ENCODE measurements around the gene CRABP1.
"Not testable (repeated sequence)": the region's sequence is repeated elsewhere in the genome, so short reads cannot be mapped to it uniquely, and the experiment has no call there.

Gene CRABP1

DNA sequence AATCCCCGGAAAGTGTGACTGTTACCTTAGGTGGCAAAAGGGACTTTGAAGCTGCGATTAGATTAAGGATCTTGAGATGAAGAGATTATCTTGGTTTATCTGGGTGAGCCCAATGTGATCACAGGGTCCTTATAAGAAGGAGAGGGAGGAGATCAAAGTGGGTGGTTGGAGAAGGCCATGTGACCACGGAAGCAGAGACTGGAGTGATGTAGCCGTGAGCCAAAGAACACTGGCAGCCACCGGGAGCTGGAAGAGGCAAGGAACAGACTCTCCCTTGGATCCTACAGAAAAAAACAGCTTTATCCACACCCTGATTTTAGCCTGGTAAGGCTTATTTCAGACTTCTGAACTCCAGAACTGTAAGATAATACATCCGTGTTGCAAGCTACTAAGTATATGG lies 29.9 kb downstream of the CRABP1 start:
- TF ChIP-seq, protein P1, sequence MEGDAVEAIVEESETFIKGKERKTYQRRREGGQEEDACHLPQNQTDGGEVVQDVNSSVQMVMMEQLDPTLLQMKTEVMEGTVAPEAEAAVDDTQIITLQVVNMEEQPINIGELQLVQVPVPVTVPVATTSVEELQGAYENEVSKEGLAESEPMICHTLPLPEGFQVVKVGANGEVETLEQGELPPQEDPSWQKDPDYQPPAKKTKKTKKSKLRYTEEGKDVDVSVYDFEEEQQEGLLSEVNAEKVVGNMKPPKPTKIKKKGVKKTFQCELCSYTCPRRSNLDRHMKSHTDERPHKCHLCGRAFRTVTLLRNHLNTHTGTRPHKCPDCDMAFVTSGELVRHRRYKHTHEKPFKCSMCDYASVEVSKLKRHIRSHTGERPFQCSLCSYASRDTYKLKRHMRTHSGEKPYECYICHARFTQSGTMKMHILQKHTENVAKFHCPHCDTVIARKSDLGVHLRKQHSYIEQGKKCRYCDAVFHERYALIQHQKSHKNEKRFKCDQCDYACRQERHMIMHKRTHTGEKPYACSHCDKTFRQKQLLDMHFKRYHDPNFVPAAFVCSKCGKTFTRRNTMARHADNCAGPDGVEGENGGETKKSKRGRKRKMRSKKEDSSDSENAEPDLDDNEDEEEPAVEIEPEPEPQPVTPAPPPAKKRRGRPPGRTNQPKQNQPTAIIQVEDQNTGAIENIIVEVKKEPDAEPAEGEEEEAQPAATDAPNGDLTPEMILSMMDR (IDR thresholded peaks at IDR 0.05; ENCODE audit: borderline replicate concordance, insufficient read depth, low read depth, low read length), result no peak
- H3K4me3 ChIP-seq (ENCODE audit: low read depth, low read length), result no peak overlapping the region

DNA sequence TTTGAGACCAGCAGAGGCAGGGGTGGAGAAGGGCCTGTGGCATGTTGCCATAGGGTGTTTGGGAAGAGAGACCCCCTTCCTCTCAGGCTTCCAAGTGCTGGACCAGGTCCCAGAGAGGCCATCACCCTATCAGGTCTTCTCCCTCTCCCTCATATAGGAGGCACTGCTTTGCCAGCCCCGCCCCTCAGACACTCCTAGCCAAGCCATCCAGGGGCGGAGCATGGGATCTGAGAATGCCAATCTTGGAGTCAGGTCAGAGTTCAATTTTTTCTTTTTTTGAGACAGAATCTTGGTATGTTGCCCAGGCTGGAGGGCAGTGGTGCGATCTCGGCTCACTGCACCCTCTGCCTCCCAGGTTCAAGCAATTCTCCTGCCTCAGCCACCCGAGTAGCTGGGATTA lies 32.7 kb downstream of the CRABP1 start:
- H3K4me3 ChIP-seq (ENCODE audit: low read depth, low read length), result no peak overlapping the region
- TF ChIP-seq, protein P1 (IDR thresholded peaks at IDR 0.05; ENCODE audit: borderline replicate concordance, insufficient read depth, low read depth, low read length), result no peak

DNA sequence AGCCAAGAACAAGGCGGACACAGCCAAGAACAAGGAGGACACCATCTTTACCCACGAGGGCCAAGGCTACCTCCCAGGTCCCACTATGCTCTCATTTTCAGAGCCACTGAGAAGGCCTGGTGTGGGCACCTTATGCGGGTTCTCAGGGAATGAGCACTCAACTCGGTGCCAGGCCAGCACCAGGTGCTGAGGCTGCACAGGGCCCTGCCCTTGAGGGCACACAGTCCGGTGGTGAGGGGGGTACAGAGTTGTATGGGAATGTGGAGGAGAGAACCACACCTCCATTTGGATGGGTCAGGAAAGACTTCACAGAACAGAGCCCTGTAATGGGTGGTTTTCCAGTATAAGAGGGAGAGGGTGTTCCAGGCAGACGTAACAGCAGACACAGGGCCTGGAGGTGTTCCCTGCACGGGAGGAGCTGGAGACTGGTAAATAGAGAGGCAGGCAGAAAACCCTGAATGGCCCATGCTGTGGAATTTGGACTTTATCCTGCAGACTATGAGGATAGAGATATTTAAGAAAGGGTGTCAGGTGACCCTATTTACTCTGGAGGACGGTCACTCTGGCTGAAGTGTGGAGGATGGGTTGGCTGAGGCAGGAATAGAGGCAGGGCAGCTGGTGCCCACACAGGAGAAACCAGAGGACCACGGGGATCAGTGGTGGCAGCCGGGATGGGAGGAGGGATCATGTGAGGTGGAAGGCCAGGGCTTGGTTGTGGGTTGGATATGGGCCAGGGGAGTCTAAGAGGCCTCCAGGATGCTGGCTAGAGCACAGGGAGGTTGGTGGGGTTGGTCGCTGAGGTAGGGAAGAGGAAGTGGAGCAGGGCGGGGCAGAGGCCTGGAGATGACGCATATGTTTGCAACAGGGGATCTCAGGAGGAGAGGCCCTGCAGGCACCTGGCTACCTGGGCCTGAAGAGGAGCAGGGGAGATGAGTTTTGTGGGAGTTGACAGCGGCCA lies 34.6 kb downstream of the CRABP1 start:
- no peak overlapping the region for H3K4me3 ChIP-seq (ENCODE audit: low read depth, low read length)
- TF ChIP-seq, protein P1 (IDR thresholded peaks at IDR 0.05; ENCODE audit: borderline replicate concordance, insufficient read depth, low read depth, low read length), result no peak

DNA sequence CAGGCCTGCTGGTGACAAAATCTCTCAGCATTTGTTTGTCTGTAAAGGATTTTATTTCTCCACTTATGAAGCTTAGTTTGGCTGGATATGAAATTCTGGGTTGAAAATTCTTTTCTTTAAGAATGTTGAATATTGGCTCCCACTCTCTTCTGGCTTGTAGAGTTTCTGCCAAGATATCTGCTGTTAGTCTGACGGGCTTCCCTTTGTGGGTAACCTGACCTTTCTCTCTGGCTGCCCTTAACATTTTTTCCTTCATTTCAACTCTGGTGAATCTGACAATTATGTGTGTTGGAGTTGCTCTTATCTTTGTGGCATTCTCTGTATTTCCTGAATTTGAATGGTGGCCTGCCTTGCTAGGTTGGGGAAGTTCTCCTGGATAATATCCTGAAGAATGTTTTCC lies 40.0 kb downstream of the CRABP1 start:
- not testable (repeated sequence) for H3K4me3 ChIP-seq (ENCODE audit: low read depth, low read length)

DNA sequence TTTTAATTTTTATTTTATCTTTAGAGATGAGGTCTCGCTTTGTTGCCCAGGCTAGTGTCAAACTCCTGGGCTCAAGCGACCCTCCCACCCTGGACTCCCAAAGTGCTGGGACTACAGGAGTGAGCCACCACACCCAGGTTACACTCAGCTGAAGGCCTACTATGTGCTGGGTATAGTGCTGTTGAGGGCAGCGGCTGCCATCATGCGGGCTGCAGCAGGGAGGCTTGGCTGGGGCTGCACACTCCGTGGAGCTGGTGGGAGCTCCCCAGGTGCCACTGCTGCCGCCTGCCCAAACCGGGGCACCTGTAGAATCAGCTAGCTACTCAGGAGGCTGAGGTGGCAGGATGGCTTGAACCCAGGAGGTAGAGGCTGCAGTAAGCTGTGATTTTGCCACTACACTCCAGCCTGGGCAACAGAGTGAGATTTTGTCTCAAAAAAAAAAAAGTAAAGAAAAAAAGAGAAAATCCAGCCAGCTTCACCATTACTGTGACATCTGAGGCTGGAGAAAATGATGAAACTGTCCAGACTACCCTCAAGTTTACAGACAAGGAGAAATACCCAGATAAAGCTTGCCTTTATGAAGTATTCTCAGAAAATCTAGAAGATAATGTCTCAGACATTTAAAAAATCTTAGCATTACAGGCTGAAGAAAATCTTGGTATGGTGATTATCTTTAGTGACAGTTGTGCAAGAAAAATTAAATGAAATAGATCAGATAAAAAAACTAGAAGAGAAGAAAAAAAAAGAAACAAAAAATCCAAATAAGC lies 42.1 kb downstream of the CRABP1 start:
- TF ChIP-seq, protein P1 (IDR thresholded peaks at IDR 0.05; ENCODE audit: borderline replicate concordance, insufficient read depth, low read depth, low read length), result no peak
- no peak overlapping the region for H3K4me3 ChIP-seq (ENCODE audit: low read depth, low read length)

DNA sequence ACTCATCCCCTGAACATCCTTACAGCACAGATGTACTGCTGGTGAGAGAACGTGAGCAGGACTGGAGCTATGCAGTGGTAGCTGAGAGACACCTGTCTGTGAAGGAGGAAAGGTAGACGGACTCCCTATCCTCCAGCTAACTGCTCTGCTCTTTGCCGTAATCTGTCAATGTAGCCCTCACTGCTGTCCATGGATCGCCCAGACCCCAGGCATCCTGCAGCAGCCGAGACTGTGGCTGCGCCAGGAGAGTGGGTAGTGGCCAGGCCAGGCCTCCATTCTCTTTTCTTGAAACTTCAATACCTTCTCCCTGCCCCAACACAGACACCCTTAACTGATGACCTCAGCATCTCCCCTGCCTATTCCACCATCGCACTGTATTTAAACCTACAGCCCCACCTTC lies 44.5 kb downstream of the CRABP1 start:
- TF ChIP-seq, protein P1 (IDR thresholded peaks at IDR 0.05; ENCODE audit: borderline replicate concordance, insufficient read depth, low read depth, low read length), result no peak

DNA sequence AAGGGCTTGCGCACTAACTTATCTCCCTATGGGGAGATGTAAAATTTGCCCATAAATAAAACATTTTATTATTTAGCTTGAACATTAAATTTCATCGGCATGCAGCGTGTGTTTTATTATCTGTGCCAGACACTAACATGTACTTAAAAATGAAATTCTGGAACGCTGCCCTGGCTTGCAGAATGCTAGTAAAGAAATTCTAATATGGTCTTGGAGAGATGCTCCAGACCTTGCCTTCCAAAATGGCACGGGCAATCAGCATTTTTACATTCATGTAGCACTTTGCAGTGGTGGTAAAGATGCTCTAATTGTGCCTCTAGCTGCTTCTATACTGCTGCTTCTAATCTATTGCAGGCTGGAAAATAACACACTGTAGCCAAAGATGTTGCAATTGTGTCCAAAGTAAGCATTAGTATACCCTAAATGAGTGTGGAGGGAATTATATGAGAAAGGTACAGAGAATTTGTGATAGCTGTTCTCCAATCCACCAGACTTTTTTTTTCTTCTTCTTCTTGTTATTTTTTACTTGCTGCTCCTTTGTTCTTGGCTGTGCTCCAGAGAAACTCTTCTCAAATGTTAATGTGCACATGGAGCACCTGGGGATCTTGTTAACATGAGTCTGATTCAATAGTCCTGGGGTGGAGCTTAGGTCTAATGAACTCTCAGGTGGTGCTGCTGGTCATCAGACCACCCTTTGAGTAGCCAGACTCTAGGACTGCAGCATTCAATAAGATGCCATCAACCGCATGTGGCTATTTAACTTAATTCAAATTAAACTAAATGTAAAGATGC lies 47.3 kb downstream of the CRABP1 start:
- TF ChIP-seq, protein P1 (IDR thresholded peaks at IDR 0.05; ENCODE audit: borderline replicate concordance, insufficient read depth, low read depth, low read length), result no peak
- H3K4me3 ChIP-seq (ENCODE audit: low read depth, low read length), result no peak overlapping the region

More for the DNA sequence above, 44.5 kb downstream of the CRABP1 start:
- H3K4me3 ChIP-seq (ENCODE audit: low read depth, low read length), result no peak overlapping the region
